ENCODE data around the gene C19orf47. TPM values are rescaled to one million over a fixed set of nuclear protein-coding genes. Genes with fewer than 3 reads are reported as not detected.

C19orf47 gene
- total RNA-seq, 1 donor from 2014 or later = 15.7 TPM

DNA sequence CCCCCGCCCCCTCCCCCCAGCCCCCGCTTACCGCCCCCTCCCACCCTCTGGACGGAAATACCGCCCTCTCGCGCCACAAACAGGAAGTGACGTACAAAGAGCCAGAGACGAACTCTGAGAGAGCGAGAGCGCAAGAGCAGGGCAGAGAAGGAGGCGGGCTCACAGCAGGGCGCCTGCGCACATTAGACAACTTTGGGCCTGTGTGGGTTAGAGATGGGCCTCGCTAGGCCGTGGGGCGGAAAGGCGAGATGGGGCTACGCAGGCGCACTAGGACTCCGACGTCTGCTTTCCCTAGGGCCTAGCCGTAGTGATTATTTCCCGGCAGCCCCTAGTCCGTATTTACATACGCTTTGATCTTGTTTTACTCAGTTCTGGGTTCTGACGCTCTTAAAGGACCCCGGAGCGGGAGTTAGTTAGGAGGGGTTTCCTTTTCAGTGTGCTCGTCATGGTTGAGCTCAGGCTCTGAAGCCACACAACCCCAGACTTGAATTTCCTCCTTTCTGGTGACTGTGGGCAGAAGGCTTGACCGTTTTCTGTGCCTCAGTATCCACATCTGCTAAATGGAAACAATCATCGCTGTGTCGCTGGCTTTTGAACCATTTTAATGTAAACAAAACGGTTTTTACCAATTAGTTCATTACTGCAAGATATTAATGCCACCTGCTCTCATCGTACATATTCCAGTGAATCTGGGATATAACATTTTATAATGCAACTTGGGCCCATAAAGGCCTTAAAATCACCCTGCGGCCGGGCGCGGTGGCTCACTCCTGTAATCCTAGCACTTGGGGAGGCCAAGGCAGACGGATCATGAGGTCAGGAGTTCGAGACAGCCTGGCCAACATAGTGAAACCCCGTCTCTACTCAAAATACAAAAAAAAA, 62.6 kb downstream of the C19orf47 start:
- Histone ChIP-seq H3K4me3 (peak overlapping the region; percentile 88), H3K27ac (peak overlapping the region; percentile 93), H3K9me3 (no peaks in the 10 kb centered on the region), H3K4me1 (peaks cover 42% of the 10 kb centered on the region), H3K27me3 (ENCODE audit: low read depth) (no peaks in the 10 kb centered on the region), H3K36me3 (peaks cover 5% of the 10 kb centered on the region)
- TF ChIP-seq, protein P1, sequence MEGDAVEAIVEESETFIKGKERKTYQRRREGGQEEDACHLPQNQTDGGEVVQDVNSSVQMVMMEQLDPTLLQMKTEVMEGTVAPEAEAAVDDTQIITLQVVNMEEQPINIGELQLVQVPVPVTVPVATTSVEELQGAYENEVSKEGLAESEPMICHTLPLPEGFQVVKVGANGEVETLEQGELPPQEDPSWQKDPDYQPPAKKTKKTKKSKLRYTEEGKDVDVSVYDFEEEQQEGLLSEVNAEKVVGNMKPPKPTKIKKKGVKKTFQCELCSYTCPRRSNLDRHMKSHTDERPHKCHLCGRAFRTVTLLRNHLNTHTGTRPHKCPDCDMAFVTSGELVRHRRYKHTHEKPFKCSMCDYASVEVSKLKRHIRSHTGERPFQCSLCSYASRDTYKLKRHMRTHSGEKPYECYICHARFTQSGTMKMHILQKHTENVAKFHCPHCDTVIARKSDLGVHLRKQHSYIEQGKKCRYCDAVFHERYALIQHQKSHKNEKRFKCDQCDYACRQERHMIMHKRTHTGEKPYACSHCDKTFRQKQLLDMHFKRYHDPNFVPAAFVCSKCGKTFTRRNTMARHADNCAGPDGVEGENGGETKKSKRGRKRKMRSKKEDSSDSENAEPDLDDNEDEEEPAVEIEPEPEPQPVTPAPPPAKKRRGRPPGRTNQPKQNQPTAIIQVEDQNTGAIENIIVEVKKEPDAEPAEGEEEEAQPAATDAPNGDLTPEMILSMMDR (IDR thresholded peaks at IDR 0.05) = no peak
- ATAC-seq (peak; percentile 97 to 98), DNase-seq (peak; percentile 99)
- intact Hi-C loops (cut with DNase I) = no loop called here

DNA sequence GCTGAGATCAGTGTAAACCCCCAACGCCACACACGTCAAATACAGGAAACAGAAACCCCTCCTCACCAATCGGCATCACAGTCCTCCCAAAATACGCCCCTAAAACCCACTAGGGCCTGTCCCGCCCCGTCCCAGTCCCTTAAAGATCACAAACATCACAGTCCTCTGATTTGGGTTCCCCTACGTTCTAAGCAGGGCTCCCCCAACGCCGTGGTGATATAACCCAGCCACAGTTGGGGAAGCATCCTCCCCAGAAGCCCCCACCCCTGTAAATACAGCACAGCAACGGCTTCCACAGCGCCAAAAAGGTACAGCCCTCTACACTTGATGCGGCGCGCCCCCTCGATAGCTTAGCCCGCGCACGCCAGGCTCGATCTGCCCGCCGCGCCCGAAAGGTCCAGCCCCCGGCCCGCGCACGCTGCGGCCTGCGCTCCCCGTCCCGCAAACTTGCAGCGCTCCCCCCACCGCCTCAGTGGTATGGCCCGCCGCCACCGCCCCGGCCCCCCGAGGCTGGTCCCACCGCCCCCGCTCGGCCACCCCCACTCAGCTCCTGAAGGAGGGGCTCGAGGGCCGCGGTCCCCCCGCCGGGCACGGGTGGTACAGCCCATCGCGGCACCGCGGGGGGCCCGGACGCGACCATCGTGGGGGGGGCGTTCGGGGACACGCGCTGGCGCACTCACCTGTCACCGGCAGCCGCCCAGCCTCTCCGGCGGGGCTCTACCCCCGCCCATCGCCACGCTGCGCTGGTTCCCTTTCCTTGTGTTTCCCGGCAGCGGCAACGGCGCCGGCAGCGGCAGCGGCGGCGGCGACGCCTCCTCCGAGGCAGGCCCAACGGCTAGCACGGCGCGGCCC, 63.5 kb downstream of the C19orf47 start, which contains the start of gene AKT2:
AKT2 (minus strand) TSS at position 845 of the 852 bp plus-strand sequence. CDS start 20,078 bp downstream, outside the sequence.
- DNase-seq = no peak
- TF ChIP-seq, protein P1 (IDR thresholded peaks at IDR 0.05) = no peak
- Histone ChIP-seq H3K27ac (peak within 1 kb of the TSS; percentile 93), H3K9me3 (no peaks in the 10 kb centered on the region), H3K27me3 (ENCODE audit: low read depth) (no peaks in the 10 kb centered on the region), H3K4me3 (peak within 1 kb of the TSS; percentile 88), H3K4me1 (peaks cover 51% of the 10 kb centered on the region), H3K36me3 (peaks cover 5% of the 10 kb centered on the region)
- peak; percentile 66 to 79 for ATAC-seq
- intact Hi-C loops (cut with DNase I) = no loop called here

DNA sequence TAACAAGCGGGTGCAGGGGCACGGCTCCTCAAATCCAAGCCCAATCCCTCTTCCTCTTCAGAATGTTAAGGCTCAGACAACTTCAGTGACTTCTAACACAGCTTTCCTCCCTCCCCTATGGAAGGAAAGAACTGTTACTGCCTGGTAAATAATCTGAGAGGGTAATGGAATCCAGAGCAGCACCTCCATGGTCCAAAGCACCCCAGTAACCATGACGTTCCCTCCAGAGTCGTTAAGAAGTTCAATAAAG, 64.0 kb downstream of the C19orf47 start:
- peak overlapping the region; percentile 93 for H3K27ac ChIP-seq
- ATAC-seq (no peak), DNase-seq (no peak)
- H3K4me1 ChIP-seq = peaks cover 56% of the 10 kb centered on the region
- H3K27me3 ChIP-seq (ENCODE audit: low read depth) = no peaks in the 10 kb centered on the region
- H3K36me3 ChIP-seq = peaks cover 5% of the 10 kb centered on the region
- H3K4me3 ChIP-seq = peak overlapping the region; percentile 88
- no peaks in the 10 kb centered on the region for H3K9me3 ChIP-seq
- intact Hi-C loops (cut with DNase I) = no loop called here
- TF ChIP-seq, protein P1 (IDR thresholded peaks at IDR 0.05) = no peak

DNA sequence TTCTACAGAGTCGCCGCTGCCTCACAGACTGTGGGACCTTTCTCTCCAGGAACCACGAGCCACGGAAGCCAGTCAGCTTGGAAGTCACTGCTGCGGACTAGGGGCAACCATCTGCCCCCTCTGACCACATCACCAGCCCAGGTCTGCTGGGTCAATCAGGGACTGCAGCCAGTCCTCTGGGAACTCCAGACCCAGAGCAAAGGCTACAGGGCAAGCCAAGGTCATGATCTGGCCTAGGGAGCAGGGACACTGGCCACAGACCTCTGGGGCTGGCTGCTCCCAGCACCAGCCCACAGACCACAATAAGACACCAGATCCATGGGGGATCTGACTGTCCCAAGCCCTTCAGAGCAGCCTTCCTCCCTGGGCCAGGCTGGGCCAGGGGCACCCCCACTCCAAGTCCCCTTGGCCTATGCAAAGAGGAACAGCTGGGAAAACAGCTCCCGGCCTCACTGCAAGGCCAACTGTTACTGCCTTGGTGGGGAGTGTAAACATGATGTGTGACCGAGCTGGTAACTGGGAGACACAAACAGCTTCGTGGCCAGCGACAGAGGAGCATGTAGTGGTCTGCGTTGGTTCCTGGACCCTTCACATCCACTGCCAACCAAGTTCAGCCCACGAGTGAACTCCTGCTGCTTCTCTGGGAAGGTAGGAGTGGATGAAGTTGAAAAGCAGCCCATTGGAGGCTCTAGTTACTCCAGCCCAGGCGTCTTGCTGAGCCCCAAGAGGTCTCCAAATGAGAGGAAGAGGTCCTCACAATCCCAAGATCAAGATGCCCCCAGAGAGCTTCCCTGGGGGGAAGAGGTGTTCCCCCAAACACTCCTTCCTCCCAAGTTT, 64.6 kb downstream of the C19orf47 start:
- DNase-seq = peak; percentile 41
- H3K27ac ChIP-seq = peak overlapping the region; percentile 93
- peaks cover 62% of the 10 kb centered on the region for H3K4me1 ChIP-seq

More for the DNA sequence above, 64.6 kb downstream of the C19orf47 start:
- intact Hi-C loops (cut with DNase I) = no loop called here
- Histone ChIP-seq H3K36me3 (peaks cover 5% of the 10 kb centered on the region), H3K4me3 (peak overlapping the region; percentile 88), H3K9me3 (no peaks in the 10 kb centered on the region), H3K27me3 (ENCODE audit: low read depth) (no peaks in the 10 kb centered on the region)
- no peak for ATAC-seq
- TF ChIP-seq, protein P1 (IDR thresholded peaks at IDR 0.05) = no peak
